Measurements from ENCODE around the gene CENPS.
"Not testable (repeated sequence)": the region's sequence is repeated elsewhere in the genome, so short reads cannot be mapped to it uniquely, and the experiment has no call there.

CENPS gene

GRCh38 chr1:10421637-10422036, 8.6 kb upstream of the CENPS start:
- DNase-seq: no peak

GRCh38 chr1:10424034-10424433, 6.2 kb upstream of the CENPS start:
- DNase-seq: no peak

- no peak for DNase-seq
Measured at GRCh38 chr1:10424651-10425050, 5.6 kb upstream of the CENPS start.

GRCh38 chr1:10425826-10426534, 4.3 kb upstream of the CENPS start:
- DNase-seq: not testable (repeated sequence)

GRCh38 chr1:10426535-10426848, 3.7 kb upstream of the CENPS start:
- not testable (repeated sequence) for DNase-seq

- no peak for DNase-seq
Measured at GRCh38 chr1:10428984-10429383, 1.2 kb upstream of the CENPS start.

GRCh38 chr1:10429868-10430215, 391 bp upstream of the CENPS start:
- DNase-seq: no peak

- DNase-seq: peak; percentile 28
Measured at GRCh38 chr1:10431070-10431730, 967 bp downstream of the CENPS start.

- DNase-seq: no peak
Measured at GRCh38 chr1:10432910-10433700, 2.9 kb downstream of the CENPS start.

- no peak for DNase-seq
Measured at GRCh38 chr1:10433790-10434189, 3.6 kb downstream of the CENPS start.

- DNase-seq: no peak
Measured at GRCh38 chr1:10434590-10434989, 4.4 kb downstream of the CENPS start.

GRCh38 chr1:10437052-10437451, 6.8 kb downstream of the CENPS start:
- DNase-seq: no peak

- no peak for DNase-seq
Measured at GRCh38 chr1:10438677-10439163, 8.5 kb downstream of the CENPS start.

- no peak for DNase-seq
Measured at GRCh38 chr1:10440305-10440704, 10.1 kb downstream of the CENPS start.

GRCh38 chr1:10440794-10441193, 10.6 kb downstream of the CENPS start:
- DNase-seq: no peak

GRCh38 chr1:10444248-10444647, 14.0 kb downstream of the CENPS start:
- DNase-seq: no peak

GRCh38 chr1:10444795-10445397, 14.7 kb downstream of the CENPS start:
- DNase-seq: no peak

GRCh38 chr1:10446790-10447422, 16.7 kb downstream of the CENPS start:
- no peak for DNase-seq

GRCh38 chr1:10449751-10450150, 19.5 kb downstream of the CENPS start, which contains the start of gene CORT:
Gene CORT (plus strand): TSS chr1:10450031. CDS start chr1:10450224, 193 bp downstream.
- no peak for DNase-seq

GRCh38 chr1:10450156-10450814, 20.1 kb downstream of the CENPS start:
- DNase-seq: no peak

- DNase-seq: no peak
Measured at GRCh38 chr1:10450836-10451235, 20.6 kb downstream of the CENPS start.

- no peak for DNase-seq
Measured at GRCh38 chr1:10451287-10451686, 21.1 kb downstream of the CENPS start.
